H9 (cell line): Measurements from ENCODE around the gene DSE. TPM values are rescaled to one million over a fixed set of nuclear protein-coding genes. Genes with fewer than 3 reads are reported as not detected.

Experiments used
- DNase-seq: peaks from one replicate; pipeline ENCODE4 v3.0.0-alpha.2; 2017
- H2AFZ ChIP-seq: one replicate; pipeline ENCODE4 v1.6.1; 2013; ENCODE audit warnings: mild to moderate bottlenecking, low read length, control low read depth, moderate library complexity
- H2AK5ac ChIP-seq: 2 replicates; pipeline ENCODE4 v1.6.1; 2013; ENCODE audit warnings: low read length, control low read depth, mixed read lengths; ENCODE audit not compliant: insufficient read length
- H2BK120ac ChIP-seq: one replicate; pipeline ENCODE4 v1.6.1; 2013; ENCODE audit warnings: low read depth, mild to moderate bottlenecking, low read length, control low read depth, inconsistent platforms; ENCODE audit not compliant: poor library complexity, severe bottlenecking
- H2BK12ac ChIP-seq: 2 replicates; pipeline ENCODE4 v1.6.1; 2013; ENCODE audit warnings: low read length, control low read depth, mixed read lengths, low read depth; ENCODE audit not compliant: insufficient read length
- H2BK15ac ChIP-seq: 2 replicates; pipeline ENCODE4 v1.6.1; 2013; ENCODE audit warnings: low read depth, low read length, control low read depth
- H2BK20ac ChIP-seq: one replicate; pipeline ENCODE4 v1.6.1; 2013; ENCODE audit warnings: low read depth, mild to moderate bottlenecking, low read length, control low read depth, inconsistent platforms; ENCODE audit not compliant: poor library complexity, severe bottlenecking
- H2BK5ac ChIP-seq: 2 replicates; pipeline ENCODE4 v1.6.1; 2013; ENCODE audit warnings: low read length, control low read depth, mixed read lengths; ENCODE audit not compliant: insufficient read length
- H3K14ac ChIP-seq: 2 replicates; pipeline ENCODE4 v1.6.1; 2013; ENCODE audit warnings: low read length, control low read depth; ENCODE audit not compliant: insufficient read depth
- H3K18ac ChIP-seq: 2 replicates; pipeline ENCODE4 v1.6.1; 2013; ENCODE audit warnings: low read depth, mild to moderate bottlenecking, mixed read lengths, low read length, control low read depth; ENCODE audit not compliant: insufficient read length
- H3K23ac ChIP-seq: 2 replicates; pipeline ENCODE4 v1.6.1; 2013; ENCODE audit warnings: low read length, control low read depth, mixed read lengths, low read depth; ENCODE audit not compliant: insufficient read length
- H3K23me2 ChIP-seq: 2 replicates; pipeline ENCODE4 v1.6.1; 2013; ENCODE audit warnings: low read depth, mild to moderate bottlenecking, mixed read lengths, low read length, control low read depth; ENCODE audit not compliant: insufficient read length, poor library complexity, severe bottlenecking
- H3K27ac ChIP-seq: 2 replicates; pipeline ENCODE4 v1.5.1; 2013; ENCODE audit warnings: low read length, control low read depth, mixed read lengths, low read depth; ENCODE audit not compliant: insufficient read length
- H3K27me3 ChIP-seq: 2 replicates; pipeline ENCODE4 v1.6.1; 2013; ENCODE audit warnings: low read length, control low read depth, inconsistent platforms; ENCODE audit not compliant: insufficient read depth
- H3K4ac ChIP-seq: 2 replicates; pipeline ENCODE4 v1.6.1; 2013; ENCODE audit warnings: low read depth, mild to moderate bottlenecking, control low read depth, inconsistent platforms, low read length, moderate library complexity
- H3K4me1 ChIP-seq: 2 replicates; pipeline ENCODE4 v1.6.1; 2013; ENCODE audit warnings: low read length, control low read depth, inconsistent platforms; ENCODE audit not compliant: insufficient read depth
- H3K4me2 ChIP-seq: 2 replicates; pipeline ENCODE4 v1.6.1; 2013; ENCODE audit warnings: low read length, control low read depth, mixed read lengths; ENCODE audit not compliant: insufficient read length, insufficient read depth
- H3K56ac ChIP-seq: 2 replicates; pipeline ENCODE4 v1.6.1; 2013; ENCODE audit warnings: low read depth, mild to moderate bottlenecking, mixed read lengths, low read length, control low read depth; ENCODE audit not compliant: insufficient read length
- H3K79me1 ChIP-seq: 2 replicates; pipeline ENCODE4 v1.6.1; 2013; ENCODE audit warnings: low read depth, mild to moderate bottlenecking, moderate library complexity, low read length, control low read depth, inconsistent platforms; ENCODE audit not compliant: insufficient read depth, poor library complexity, severe bottlenecking
- H3K79me2 ChIP-seq: 2 replicates; pipeline ENCODE4 v1.6.1; 2013; ENCODE audit warnings: low read length, control low read depth, inconsistent platforms; ENCODE audit not compliant: insufficient read depth
- H3K9ac ChIP-seq: 2 replicates; pipeline ENCODE4 v1.6.1; 2013; ENCODE audit warnings: low read length, control low read depth, mixed read lengths; ENCODE audit not compliant: insufficient read length; ENCODE audit errors: extremely low read depth
- H3K9me3 ChIP-seq: one replicate; pipeline ENCODE4 v1.6.1; 2013; ENCODE audit warnings: low read depth, low read length, inconsistent platforms; ENCODE audit not compliant: control insufficient read depth
- H3T11ph ChIP-seq: one replicate; pipeline ENCODE4 v1.6.1; 2013; ENCODE audit warnings: mild to moderate bottlenecking, low read length, control low read depth, inconsistent platforms
- H4K20me1 ChIP-seq: one replicate; pipeline ENCODE4 v1.6.1; 2013; ENCODE audit not compliant: control insufficient read depth, insufficient read length, insufficient read depth
- H4K5ac ChIP-seq: 2 replicates; pipeline ENCODE4 v1.6.1; 2013; ENCODE audit warnings: low read depth, mild to moderate bottlenecking, mixed read lengths, low read length, control low read depth; ENCODE audit not compliant: insufficient read length
- H4K8ac ChIP-seq: replicated peaks from 2 replicates; pipeline ENCODE4 v1.6.1; 2013; ENCODE audit warnings: low read length, control low read depth, mixed read lengths, low read depth; ENCODE audit not compliant: insufficient read length
- H4K91ac ChIP-seq: 2 replicates; pipeline ENCODE4 v1.6.1; 2013; ENCODE audit warnings: low read depth, mild to moderate bottlenecking, moderate library complexity, mixed read lengths, low read length, control low read depth; ENCODE audit not compliant: insufficient read length
- H3K27ac Mint-ChIP-seq, 3 experiments: 2 replicates in 2 of 3; 3 replicates in 1 of 3; pipeline ENCODE4 v1.8.0; 2020 to 2021; ENCODE audit warnings: mixed read lengths in 3 of 3, mild to moderate bottlenecking in 1 of 3, moderate library complexity in 1 of 3
- H3K27me3 Mint-ChIP-seq: 2 replicates; pipeline ENCODE4 v1.8.0; 2021; ENCODE audit warnings: low read depth, mild to moderate bottlenecking, moderate library complexity, mixed read lengths
- H3K36me3 Mint-ChIP-seq, 3 experiments: 2 replicates in 2 of 3; 3 replicates in 1 of 3; pipeline ENCODE4 v1.8.0; 2020 to 2021; ENCODE audit warnings: low read depth in 3 of 3, mixed read lengths in 3 of 3; ENCODE audit not compliant: insufficient read depth in 1 of 3
- H3K4me1 Mint-ChIP-seq, 2 experiments: 2 replicates each; pipeline ENCODE4 v1.8.0; 2020; ENCODE audit warnings: mixed read lengths in 2 of 2
- H3K4me3 Mint-ChIP-seq, 2 experiments: 2 replicates in 1 of 2; 3 replicates in 1 of 2; pipeline ENCODE4 v1.8.0; 2020 to 2021; ENCODE audit warnings: mild to moderate bottlenecking in 2 of 2, mixed read lengths in 2 of 2, moderate library complexity in 1 of 2
- H3K9me3 Mint-ChIP-seq, 2 experiments: 2 replicates in 1 of 2; 3 replicates in 1 of 2; pipeline ENCODE4 v1.8.0; 2020; ENCODE audit warnings: mild to moderate bottlenecking in 2 of 2, mixed read lengths in 2 of 2, moderate library complexity in 1 of 2
- total RNA-seq: library from RNA; stranded (reverse); gene quantifications from 2 replicates; pipeline ENCODE4 v1.2.1, GENCODE V29; 2021
- TF ChIP-seq, protein P1 (sequence below): fragments of 200-600 bp; sonication (generic); conservative IDR thresholded peaks from 3 replicates; pipeline ENCODE4 v1.8.0; 2021; ENCODE audit warnings: antibody characterized with exemption, mild to moderate bottlenecking

The DSE gene
- total RNA-seq, 1 experiment from 2014 or later: 45.6 TPM

DNA sequence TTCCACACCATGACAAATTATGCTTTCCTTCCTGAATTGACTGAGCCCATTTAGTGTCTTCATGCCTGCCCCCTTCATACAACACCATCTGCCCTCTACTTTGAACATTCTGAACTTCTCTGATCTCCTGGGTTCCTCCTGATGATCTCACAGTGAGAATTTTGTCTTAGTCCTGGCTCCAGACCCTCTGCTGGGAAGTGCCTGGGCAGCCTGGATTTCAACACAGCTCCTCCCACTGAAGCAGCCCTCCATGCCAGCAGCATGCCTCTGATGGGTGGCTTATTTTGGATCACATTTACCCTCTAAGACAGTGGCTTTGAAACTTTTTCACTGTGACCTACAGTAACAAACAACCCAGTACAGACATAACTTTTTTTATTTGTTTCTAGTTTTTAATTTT, 41.5 kb downstream of the DSE start:
- Histone ChIP-seq H3K4ac (no peak overlapping the region), H3K4me2 (no peak overlapping the region), H3T11ph (no peak overlapping the region), H3K14ac (no peak overlapping the region), H3K18ac (no peak overlapping the region), H4K91ac (no peak overlapping the region), H2BK5ac (no peak overlapping the region), H2BK120ac (no peak overlapping the region), H4K5ac (no peak overlapping the region), H3K9ac (no peak overlapping the region), H3K79me1 (peaks cover 4% of the 10 kb centered on the region), H3K9me3 (no peaks in the 10 kb centered on the region), H3K79me2 (peaks cover 7% of the 10 kb centered on the region; the same call in 1 of the 2 replicates), H3K27ac (no peak overlapping the region), H3K23ac (no peak overlapping the region), H4K20me1 (peaks cover 2% of the 10 kb centered on the region), H2BK12ac (no peak overlapping the region), H2AK5ac (no peak overlapping the region), H2AFZ (no peak overlapping the region), H4K8ac (no peak overlapping the region), H3K56ac (no peak overlapping the region), H3K4me1 (peaks cover 4% of the 10 kb centered on the region; the same call in 1 of the 2 replicates), H2BK15ac (no peak overlapping the region), H2BK20ac (no peak overlapping the region), H3K23me2 (no peaks in the 10 kb centered on the region), H3K27me3 (no peaks in the 10 kb centered on the region)
- Mint-ChIP-seq H3K27me3 (no peaks in the 10 kb centered on the region), H3K9me3 (no peaks in the 10 kb centered on the region), H3K27ac (peak overlapping the region; percentile 3 to 8 (median 7); a peak in 4 of 7 replicates), H3K36me3 (peaks cover 2 to 11% (median 10%) of the 10 kb centered on the region in 3 experiments; a peak in 5 of 7 replicates), H3K4me1 (peaks cover 15 to 26% of the 10 kb centered on the region in 2 experiments), H3K4me3 (no peak overlapping the region)
- TF ChIP-seq, protein P1, sequence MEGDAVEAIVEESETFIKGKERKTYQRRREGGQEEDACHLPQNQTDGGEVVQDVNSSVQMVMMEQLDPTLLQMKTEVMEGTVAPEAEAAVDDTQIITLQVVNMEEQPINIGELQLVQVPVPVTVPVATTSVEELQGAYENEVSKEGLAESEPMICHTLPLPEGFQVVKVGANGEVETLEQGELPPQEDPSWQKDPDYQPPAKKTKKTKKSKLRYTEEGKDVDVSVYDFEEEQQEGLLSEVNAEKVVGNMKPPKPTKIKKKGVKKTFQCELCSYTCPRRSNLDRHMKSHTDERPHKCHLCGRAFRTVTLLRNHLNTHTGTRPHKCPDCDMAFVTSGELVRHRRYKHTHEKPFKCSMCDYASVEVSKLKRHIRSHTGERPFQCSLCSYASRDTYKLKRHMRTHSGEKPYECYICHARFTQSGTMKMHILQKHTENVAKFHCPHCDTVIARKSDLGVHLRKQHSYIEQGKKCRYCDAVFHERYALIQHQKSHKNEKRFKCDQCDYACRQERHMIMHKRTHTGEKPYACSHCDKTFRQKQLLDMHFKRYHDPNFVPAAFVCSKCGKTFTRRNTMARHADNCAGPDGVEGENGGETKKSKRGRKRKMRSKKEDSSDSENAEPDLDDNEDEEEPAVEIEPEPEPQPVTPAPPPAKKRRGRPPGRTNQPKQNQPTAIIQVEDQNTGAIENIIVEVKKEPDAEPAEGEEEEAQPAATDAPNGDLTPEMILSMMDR: no peak
- DNase-seq: no peak
